GM18907 (cell line): Measurements from ENCODE around the gene KLHL33.

Source experiments
- ATAC-seq: cut with Tn5 transposase; IDR thresholded peaks from one replicate; pipeline ENCODE4 v1.9.1; 2021; ENCODE audit warnings: mild to moderate bottlenecking, moderate library complexity; ENCODE audit not compliant: unreplicated experiment

Gene KLHL33

DNA sequence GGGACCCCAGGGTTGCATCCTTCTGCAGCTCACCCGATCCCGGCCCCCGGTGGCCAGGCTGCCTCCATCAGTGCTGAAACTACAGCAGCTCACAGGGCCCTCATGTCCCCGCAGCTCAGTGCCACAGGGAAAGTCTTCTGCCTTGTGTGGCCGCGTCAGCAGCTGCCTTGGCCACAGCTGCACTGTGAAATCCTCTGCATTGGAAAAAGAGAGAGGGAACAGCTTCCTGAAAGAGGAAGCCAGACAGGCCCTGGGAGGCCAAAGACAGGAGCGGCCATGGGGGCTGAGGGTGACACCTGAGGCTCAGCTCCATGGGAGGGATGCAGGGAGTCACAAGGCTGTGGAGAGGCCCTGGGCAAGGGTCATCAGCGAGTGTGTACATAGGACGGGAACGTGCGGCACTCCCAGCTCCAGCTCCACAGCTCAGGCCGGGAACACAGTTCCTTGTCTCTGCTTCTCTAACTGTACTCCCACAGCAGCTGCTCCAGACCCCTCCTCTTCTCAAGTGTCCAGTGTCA, 59.8 kb downstream of the KLHL33 start:
- no peak for ATAC-seq
